NCI-H526 (cell line): Measurements from ENCODE around the gene POLL.
"Not testable (repeated sequence)": the region's sequence is repeated elsewhere in the genome, so short reads cannot be mapped to it uniquely, and the experiment has no call there.

ENCODE experiments used
- DNase-seq, 2 experiments: peaks; one replicate each; lab custom pipeline; 2025; lab: John Stamatoyannopoulos, UW

The POLL gene

DNA sequence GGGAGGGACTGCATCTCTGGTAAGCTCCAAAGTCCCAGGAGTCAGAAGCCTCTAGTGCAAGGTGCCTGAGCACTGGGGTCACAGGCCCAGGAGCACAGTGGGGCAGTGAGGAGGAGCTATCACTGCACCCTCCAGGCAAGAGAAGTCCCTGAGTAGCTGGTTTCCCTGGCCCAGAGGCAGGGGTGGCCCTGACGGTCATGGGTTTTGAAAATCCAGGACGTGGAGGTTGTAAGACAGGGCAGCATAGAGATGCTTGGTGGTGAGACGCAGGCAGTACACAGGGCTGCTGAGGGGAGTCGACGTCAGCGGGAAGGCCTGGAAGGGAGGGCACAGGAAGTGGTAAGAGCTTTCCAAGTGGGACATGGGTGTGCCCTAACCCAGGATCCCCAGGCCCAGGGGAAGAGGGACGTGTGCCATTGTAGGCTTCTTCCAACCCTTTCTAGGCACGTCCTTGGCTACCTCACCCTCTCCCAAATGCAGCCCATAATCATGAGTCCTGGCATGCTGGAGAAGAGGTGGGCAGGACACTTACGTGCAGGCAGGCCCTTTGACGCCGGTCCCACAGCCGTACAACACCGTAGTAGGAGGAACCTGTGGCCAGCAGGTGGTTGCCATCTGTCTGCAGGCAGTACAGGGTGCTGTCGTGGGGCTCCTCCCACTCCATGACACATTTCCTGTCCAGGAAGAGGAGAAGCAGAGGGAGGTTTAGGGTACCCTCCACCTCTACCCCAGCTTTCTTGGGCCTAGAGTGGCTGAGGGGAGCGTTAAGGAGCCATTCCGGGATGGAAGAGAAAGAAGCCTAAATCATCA lies 23.2 kb upstream of the POLL start:
- DNase-seq: no peak

DNA sequence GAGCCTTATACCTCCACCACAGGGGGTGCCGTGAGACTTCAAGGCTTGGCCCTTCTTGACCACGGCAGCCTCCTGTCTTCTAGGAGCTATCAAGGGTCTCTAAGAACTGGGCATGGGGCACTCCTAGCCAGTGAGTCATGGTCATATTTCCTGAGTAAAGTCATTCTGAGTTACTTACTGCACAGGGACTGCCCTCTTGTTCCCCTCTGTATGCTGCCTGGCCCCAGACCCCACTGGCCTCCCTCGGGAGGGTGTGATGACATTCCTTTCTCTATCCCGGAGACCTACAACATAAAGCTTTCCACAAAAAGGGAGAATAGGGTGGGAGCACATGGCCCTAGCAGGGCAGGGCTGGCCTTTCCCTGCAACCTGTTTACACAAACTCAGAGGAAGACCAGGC lies 21.4 kb upstream of the POLL start:
- no peak for DNase-seq

DNA sequence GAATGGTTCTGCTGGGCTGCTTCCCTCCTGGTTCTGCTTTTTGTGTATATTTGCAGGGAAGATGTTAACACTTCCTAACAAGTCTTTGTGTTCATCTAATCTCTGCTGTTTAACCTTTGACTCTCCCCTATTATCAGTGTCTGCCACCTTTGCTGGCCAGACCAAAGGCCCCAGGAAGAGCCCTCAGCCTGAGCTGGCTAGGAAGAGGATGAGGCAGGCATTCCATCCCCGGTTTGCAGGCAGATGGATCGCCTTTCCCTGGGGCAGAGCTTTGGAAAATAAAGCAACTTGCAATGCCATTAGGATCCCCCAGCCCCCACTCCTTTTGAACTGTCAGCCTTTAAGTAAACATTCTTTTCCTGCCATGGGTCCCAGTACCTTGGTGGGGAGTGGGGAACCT lies 19.1 kb upstream of the POLL start:
- no peak for DNase-seq

DNA sequence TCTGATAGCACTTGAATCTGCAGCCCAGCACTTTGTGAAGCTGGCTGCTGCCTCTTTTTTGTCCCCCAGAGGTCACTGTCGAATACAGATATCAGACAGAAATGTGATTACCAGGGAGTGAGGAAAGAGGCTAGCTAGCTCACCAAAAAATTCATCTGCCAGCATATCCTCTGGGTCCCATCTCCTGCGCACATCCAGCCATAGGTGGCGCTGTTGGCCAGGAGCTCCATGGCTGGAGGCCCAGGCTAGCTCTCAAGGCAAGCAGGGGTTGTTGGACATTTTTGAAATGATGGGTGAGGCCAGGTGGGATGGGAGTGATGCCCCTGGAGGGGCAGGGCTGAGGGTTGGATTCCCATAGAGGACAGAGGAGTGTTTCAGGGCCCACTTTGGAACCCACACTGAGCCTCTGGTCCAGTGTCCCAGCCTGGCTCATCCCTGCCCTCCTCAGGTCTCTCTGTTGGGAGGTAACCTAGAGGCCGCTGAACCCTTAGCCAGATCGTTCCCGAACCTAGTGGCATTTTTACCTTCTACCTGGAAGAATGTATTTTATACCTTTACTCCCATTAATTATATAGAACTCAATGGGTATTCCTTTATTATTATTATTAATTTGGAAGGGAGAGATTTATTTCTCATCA lies 14.8 kb upstream of the POLL start:
- peak; percentile 54 to 85 for DNase-seq

DNA sequence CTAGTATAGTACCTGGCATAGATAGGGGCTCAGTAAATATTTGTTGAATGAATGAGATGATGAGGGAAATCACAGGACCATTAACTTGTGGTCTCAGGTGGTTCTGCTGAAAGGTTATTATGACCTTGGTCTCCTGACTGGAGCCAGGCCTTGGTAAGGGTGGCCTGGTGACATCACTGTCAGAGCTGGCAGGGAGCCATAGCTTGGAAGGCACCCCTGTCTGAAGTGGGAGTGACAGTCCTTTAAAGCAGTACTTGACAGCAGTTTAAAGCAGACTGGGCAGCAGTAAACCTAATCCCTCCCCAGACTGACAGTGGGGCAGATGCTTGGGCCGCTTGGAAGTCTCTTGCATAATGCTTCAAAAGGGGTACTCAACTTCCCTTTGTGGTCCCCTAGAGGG lies 13.5 kb upstream of the POLL start:
- DNase-seq: no peak

DNA sequence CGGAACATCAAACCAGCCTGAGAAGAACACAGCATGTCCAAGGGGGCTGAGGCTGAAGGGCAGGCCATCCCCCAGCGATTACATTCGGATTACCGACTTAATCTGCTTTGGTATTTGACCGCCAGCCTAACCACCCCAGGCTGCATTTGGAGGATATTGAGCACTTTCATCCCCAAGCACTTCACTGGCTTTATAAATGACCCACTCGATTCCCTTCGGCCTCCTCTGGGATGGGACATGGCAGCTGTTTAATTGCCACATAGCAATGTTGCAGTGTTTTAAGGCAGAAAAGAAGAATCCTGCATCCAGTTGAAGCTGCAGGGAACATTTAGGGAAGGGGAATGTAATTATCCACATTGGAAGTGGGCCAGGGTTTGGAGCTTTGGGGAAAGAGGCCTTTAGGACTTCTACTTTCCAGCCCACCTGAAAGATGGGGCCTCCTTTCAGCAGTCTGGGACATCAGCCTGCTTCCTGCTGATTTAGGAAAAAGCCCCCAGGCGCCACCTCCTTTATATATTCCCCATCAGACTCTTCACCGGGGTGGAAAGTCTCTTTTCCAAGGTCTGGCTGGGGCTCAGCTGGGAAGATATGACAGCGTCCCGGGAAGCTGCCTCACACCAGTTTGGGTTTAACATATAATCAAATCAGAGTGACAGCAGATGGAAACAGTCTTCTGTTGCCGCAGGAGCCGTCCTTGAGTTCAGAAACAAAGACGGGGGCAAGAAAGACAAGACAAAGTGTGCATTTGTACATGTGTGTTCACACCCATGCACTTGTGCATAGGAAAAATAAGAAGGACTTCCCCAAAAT lies 9.2 kb upstream of the POLL start:
- DNase-seq: no peak

DNA sequence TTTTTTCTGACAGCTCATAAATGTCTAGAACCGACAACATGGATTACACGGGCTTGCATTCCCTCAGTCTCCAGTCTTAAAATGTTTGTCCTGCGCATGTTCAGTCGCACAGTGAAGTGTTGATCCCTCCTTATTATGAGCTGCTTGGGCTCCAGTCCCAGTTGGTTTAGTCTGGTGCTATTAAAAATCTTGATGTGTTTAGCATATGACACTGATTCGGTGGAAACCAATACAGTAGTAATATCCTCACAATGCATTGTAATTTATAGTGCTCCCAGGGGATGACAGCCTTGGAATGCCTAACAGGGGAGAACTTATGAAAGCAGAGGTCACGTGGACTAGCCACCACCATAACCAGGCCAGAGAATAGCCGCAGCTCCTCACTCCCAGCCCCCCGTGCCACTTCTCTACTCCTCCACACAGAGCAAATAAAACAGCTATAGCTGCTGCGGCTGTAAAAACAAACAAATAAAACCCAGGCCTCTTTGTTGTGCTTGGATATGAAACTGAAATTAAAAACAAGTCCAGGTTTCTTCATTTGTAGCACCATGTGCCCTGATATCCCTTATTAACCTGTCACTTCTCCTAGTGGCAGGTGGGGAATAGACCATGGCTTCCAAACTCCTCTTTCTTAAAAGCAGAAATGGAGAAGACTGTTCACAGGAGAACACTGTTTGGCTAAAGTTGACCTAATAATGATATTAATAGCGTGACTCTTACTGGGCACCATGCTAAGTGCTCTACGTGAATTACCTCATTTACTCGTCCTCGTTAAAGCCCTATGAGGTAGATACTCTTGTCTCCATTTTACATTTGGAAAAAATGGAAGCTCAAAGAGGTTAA lies 7.8 kb upstream of the POLL start:
- no peak for DNase-seq

DNA sequence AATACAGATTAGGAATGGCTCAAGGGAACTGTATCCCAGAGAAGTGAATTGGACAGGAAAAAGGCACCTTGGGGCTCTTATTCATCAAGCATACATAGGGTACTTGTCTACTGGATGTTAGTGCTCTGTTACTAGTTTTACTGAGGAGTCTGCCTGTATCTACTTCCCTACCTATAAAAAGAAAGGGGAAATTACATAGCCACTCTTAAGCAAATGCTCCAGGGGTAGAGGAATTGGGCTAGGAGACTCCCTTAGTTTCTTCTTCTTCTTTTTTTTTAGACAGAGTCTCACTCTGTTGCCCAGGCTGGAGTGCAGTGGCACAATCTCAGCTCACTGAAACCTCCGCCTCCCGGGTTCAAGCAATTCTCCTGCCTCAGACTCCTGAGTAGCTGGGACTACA lies 5.3 kb upstream of the POLL start:
- not testable (repeated sequence) for DNase-seq

DNA sequence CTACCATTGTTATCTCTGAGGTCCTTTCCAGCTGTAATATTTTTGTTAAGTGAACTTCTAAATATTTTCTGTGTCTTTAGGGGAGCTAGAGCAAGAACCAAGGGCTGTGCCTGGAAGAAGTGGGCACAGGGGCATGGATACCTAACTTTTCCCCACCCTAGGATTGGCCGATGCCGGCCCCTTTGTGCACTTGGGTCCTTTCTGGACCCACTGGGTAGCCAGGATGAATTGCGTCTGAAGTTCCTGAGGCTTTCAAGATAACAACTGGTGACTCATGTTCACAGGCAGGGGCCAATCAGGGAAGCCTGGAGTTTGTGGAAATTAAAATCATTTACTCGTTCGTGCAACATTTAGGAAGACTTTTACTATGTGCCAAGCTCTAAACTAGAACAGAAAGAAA lies 822 bp upstream of the POLL start:
- no peak for DNase-seq

DNA sequence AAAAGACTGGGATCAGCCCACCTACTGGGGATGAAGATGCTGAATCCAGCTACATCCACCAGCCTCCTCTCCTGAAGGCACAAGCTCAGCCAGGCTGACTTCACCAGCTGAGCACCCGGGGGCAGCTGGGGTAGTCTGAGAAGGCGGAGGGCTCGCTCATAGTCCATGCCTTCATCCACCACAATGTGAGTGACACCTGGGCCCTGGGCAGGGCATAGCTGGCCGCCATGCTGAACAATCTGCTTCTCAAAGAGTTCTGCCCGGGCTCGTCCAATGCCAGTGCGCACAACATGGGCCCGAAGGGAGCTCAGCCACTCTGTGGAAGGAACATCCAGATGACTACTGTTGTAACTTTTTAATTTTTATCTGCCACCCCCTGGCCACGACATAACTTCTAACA lies 2.2 kb downstream of the POLL start:
- DNase-seq: no peak

DNA sequence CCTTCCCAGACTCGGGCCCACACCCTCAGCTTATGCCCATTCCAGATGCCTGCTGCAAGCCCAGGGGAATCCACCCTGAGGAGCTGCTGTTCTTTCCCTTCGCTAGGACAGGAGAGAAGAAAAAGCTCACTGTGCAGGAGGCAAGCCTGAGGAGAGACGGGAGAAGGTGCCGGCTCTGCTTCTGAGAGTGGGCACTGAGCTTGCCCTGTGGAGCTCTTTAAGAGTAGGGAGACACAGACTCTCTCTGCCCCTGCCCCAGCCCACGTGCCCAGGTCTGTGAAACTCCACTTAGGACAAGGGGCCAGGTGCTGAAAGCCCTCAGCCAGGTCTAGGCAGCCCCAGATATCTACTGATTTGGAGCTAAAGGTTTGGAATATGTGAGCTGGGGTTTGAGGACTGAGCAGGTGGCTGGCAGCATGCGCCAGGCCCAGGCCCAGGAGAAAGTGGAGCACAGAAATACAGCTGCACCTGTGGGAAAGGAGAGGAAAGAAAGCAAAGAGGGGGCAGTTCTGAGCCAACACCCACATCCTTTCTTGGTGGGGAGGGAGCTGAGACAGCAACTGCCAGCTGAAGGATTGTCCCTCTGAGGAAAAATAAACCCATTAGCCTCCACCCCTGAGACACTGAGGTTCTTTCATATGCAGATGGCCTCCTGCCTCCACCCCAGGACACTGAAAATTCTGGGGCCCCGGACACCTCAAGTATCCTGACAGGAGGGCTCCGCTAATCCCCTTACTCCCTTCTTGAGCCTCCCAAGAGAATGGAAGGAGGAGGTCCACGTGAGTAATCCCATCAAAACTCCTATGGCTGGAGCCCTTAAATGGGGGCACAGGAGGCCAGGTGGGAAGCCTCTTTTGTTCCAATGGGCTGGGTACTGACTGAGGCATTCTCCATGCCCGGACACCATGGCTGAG lies 7.3 kb downstream of the POLL start:
- DNase-seq: no peak

DNA sequence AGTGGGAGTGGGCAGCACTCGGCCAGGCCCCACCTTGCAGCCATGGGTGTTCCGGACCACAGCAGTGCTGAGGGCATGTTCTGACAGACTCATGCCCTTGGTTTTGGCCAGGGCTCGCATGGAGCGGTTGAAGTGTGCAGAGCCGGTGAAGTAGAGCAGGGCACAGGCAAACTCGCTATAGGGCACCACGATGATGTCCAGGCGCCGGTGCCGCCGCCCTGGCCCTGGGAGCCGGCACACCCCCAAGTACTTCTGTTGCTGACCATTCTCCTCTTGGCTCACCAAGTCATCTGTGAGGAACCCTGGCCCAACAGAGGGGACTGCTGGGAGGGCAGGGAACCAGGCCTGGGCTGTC lies 8.6 kb downstream of the POLL start:
- no peak for DNase-seq

DNA sequence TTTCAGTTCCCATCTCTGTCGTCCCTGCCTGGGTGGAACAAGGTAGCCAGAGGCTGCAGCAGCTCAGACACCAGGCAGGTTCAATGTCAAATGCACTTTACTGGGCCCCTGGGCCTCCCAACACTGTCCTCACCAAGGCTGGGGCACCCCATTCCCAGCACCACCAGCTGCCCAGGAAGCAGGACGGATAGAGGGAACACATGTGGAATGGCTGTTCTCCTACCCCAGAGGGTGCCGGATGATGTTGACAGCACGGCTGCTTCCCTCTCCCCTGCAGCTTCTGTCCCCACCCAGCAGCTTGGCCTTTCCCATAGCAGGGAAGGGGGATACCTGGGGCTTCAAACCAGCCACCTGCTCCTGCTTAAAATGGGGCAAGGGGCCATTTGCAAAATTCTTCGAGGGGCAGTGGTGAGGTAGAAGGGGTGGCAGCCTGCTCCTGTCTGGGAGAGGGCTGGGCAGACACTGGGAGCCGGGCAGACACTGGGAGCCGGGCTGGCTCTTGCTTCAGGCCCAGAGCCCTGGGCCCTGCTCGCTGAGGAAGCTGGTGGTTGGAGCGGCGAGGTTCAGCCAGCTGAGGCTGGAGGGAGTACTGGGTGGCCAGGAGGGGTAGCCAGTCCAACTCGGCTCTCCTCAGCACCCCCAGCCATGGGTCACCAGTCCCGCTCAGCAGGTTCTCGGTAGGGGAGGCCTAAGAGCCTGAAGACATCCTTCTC lies 9.1 kb downstream of the POLL start:
- DNase-seq: no peak

DNA sequence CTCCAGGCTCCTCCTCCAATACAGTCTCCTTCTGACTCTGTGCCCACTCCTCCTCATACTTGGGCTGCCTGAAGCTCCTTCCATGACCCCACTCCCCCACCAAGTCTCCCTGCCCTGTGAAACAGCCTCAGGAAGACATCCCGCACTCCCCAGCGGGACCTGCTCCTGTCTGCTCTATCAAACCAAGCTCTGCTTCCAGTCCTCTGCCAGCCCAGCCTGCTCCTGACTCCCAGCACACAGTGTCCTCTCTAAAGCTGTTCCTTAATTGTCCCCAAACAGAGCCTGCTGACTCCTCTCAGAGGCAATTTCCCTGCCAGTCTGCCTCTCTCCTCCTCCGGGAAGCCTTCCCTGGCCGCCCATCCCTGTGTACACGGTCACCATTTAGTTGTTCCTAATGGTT lies 9.9 kb downstream of the POLL start:
- DNase-seq: no peak

DNA sequence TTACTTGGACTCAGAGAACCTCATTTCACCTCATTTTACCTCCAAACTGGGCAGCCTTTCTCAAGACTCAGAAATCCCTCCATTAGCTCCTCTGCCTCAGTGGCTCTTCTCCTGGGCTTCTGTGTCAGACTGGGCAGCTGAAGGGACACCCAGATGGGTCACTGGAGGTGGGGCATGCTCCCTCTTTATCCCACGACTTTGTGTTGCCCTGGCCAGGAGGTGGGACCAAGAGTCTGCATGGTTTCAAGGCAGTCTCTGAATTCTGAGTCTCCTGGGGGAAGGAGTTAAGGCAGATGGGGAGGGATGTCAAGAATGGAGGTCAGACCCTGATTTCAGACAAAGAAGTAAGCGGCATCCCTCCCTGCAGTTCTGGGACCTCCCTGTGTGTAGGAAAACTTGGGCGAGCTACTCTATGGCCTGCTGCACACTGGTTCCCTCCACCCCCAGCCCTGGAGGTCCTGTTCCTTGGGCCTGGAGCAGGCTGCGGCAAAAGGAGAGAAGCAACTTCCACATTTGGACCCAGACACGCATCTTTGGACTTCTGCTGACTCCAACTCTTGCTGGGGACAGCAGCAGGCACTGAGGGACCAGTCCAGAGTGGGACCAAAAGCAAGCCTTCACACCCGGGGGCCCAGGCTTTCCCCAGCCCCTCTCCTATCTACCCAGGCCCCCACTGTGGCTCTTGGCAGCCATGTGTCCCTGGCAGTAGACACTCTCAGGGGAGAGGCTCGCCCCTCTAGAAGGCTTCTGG lies 10.8 kb downstream of the POLL start:
- no peak for DNase-seq

DNA sequence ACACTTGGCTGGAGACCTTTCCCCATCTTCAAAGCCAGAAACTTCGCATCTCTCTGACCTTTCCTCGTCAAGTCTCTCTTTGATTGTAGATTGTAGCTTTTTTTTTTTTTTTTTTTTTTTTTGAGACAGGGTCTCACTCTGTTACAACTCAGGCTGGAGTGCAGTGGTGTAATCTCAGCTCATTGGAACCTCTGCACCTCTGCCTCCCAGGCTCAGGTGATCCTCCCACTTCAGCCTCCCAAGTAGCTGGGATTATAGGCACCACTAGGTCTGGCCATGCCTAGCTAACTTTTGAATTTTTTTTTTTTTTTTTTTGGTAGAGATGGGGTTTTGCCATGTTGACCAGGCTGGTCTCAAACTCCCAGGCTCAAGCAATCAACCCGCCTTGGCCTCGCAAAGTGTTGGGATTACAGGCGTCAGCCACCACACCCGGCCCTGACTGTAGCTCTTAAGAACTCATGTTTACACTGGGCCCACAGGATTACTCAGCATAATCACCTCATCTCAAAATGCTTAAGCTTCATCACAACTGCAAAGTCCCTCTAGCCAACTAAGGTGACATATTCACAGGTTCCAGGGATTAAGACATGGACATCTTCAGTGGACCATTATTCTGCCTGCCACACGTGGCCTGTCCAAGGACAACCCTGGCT lies 11.7 kb downstream of the POLL start:
- DNase-seq: no peak

DNA sequence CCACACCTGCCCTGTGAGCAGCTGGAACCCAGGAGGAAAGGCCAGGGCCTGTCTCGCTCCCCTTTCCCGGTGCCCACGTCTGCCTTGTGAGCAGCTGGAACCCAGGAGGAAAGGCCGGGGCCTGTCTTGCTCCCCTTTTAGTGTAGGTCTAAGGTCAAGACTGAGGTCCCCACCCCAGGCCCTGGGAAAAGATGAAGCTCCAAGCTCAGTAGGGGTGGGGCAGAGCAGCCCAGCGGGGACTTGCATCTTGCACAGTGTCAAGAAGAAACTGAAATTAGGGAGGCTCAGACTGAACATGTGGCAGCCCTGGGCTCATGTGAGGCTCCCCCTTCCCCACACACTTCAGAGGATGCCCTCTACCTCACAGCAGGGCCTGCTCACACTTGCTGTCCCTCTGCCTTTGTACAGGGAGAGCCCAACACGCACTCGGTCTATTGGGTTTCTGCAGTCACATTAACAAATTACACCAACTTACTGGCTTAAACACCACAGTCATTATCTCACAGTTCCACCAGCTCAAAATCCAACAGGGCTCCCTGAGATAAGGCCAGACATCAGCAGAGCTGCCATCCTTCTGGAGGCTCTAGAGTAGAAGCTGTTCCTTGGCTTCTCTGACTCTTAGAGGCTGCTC lies 12.4 kb downstream of the POLL start:
- no peak for DNase-seq

DNA sequence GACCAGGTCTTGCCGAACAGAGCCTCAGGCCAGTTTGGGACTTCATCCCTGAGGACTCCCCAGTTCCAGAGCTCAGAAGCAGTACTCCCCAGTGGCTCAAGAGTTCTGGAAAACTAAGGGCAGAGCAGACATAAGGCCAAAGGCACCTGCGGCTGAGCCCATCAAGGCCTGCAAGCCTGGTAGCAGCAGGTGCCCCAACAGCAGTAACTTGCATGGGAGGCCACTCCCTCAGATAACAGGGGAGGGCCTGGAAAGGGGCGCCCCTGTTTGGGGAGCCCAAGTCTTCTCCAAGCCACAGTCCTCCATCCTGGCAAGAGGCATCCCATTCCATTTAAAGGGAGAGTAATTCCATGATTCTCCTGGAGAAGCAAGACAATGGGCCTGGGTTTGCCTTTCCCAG lies 13.0 kb downstream of the POLL start:
- DNase-seq: no peak
